ENCODE data around the gene MLLT10.

MLLT10 gene

DNA sequence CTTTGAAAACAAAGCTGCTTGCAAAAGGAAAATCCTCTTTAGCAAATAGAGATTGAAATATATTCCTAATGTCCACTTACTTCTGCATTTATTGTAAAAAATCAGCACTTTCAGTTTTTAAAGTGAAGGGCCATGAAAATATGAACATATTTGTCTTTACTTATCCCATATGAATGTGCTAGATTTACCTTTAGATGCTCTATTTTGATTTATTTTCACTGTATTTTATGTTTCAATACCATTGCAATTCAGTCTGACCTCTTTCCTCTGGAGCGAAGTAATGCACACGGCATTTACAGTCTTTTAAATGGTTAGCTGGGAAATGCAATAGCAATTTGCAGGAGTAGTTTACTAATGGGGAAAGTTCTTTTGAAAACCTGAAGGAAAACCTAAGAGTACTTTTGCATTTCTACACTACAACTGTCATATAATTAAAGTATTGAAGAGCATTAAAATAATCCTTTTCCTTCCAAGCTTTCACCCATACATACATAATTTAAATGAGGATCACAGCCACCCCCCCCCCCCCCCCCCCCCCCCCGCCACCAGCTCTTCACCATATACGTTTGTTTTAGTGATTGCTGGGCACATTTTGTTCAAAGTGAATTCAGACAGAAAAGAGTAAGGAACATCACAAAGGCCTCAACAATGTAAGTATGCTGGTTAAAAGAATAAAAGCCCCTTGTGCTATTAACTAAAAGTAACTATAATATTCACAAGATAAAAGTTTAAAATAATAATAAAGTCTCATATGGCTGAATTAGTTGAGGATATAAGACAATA is 12.1 kb upstream of the MLLT10 start:
- no peaks in the 10 kb centered on the region for H3K9me3 ChIP-seq (ENCODE audit: low read depth, low read length)
- no peak for TF ChIP-seq POLR2AphosphoS5 (IDR thresholded peaks at IDR 0.05; ENCODE audit: borderline replicate concordance, low read depth, low read length)
- no peak for TF ChIP-seq EZH2 (IDR thresholded peaks at IDR 0.05)
- TF ChIP-seq FOXP2 (optimal IDR thresholded peaks at IDR 0.05; ENCODE audit: control extremely low read depth, extremely low read length, insufficient read depth), result no peak
- peak overlapping the region; percentile 53 for H3K9ac ChIP-seq (ENCODE audit: insufficient read length)

DNA sequence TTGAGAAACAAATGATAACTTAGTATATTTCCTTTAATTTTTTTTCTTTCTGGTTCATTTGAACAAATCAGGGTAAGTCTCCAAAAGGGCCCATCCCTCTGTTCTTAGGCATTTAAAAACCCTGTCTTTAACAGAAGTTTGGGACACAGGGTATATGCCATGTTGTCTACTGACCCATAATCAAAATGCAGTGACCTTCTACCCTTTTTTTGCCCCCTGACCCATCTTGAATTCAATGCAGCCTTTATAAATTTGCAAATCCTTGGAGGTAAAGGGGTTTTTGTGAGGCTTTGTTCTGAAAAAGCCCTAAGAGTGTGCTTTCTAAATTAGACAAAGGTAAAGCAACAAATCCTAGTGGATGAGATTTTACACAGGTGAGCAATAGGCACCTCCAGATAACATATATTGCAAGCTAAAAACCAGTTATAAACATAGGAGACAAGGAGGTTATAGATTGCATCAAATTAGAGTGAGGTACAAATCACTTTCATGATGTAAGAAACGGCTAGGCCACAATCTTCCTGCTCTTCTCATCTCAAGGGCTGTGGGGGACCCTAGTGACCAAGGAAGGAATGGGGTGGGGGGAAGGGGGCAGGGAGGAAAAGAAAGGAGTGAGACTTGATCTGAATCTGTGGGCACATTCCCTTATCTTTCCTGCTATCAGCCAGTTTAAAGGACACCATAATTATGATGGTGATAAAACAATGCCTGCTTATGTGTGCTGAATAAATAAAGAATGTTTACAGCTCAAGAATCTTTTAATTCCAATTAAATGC is 11.2 kb upstream of the MLLT10 start:
- DNase-seq (ENCODE audit: low read depth, low spot score), result no peak
- H3K36me3 ChIP-seq (ENCODE audit: insufficient read depth, low read length), result no peaks in the 10 kb centered on the region
- no peaks in the 10 kb centered on the region for H3K9me3 ChIP-seq (ENCODE audit: low read depth, low read length)
- H3K9ac ChIP-seq (ENCODE audit: insufficient read length), result peak overlapping the region; percentile 95
- H3K27ac ChIP-seq, result peak overlapping the region; percentile 99
- H3K4me3 ChIP-seq, result peak overlapping the region; percentile 80; the same call in 1 of the 2 replicates
- TF ChIP-seq FOXP2 (optimal IDR thresholded peaks at IDR 0.05; ENCODE audit: control extremely low read depth, extremely low read length, insufficient read depth) (no peak), EZH2 (IDR thresholded peaks at IDR 0.05) (no peak), POLR2AphosphoS5 (IDR thresholded peaks at IDR 0.05; ENCODE audit: borderline replicate concordance, low read depth, low read length) (no peak)

More for the DNA sequence above, 12.1 kb upstream of the MLLT10 start:
- peak overlapping the region; percentile 91 for H3K27ac ChIP-seq
- H3K36me3 ChIP-seq (ENCODE audit: insufficient read depth, low read length), result no peaks in the 10 kb centered on the region
- peak overlapping the region; percentile 62 for H3K4me3 ChIP-seq
- DNase-seq (ENCODE audit: low read depth, low spot score), result no peak

DNA sequence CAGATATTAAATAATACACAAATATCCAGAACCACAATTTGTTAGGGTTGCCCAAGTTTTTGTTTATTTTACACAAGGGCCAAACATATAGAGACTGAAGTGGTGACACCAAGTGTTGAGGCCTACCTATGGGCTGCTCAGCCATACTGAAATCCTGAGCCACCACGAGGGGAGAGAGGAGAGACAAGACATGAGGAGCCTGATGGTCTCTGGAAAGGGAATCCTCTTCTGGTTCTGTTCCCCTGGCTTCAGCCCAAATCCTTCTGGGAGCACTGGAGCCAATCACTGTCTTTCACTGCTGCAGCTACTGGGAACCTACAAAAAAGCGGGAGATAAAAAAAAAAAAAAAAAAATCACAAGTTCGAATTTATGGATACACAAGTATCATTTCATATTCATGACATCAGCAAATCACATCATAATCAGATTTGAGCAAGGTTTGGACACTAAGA is 10.4 kb upstream of the MLLT10 start:
- Histone ChIP-seq H3K27ac (peak overlapping the region; percentile 99), H3K36me3 (ENCODE audit: insufficient read depth, low read length) (no peaks in the 10 kb centered on the region), H3K9ac (ENCODE audit: insufficient read length) (peak overlapping the region; percentile 95), H3K4me3 (peak overlapping the region; percentile 80), H3K9me3 (ENCODE audit: low read depth, low read length) (no peaks in the 10 kb centered on the region)
- no peak for DNase-seq (ENCODE audit: low read depth, low spot score)
- TF ChIP-seq POLR2AphosphoS5 (IDR thresholded peaks at IDR 0.05; ENCODE audit: borderline replicate concordance, low read depth, low read length), result no peak
- no peak for TF ChIP-seq EZH2 (IDR thresholded peaks at IDR 0.05)
- TF ChIP-seq FOXP2 (optimal IDR thresholded peaks at IDR 0.05; ENCODE audit: control extremely low read depth, extremely low read length, insufficient read depth), result no peak

DNA sequence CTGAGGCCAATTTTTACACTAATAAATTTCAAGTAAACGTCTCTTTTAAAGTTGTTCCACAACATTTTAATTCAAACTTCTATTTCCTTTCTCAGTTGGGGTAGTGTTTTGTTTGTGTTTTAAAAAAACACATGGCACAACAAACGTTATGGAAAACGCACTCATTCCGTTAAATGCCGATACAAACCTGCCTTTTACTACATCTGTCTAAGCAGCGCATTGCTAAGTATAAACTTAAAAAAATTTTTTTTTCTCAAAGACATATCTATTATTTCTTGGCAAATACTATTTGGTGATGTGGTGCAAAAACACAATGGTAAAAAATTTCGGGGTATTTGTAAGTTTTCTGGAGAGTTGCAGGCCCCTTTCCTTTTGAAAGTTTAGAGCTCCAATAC is 9.9 kb upstream of the MLLT10 start:
- H3K27ac ChIP-seq, result peak overlapping the region; percentile 99
- H3K4me3 ChIP-seq, result peak overlapping the region; percentile 80
- H3K9me3 ChIP-seq (ENCODE audit: low read depth, low read length), result no peaks in the 10 kb centered on the region
- TF ChIP-seq POLR2AphosphoS5 (IDR thresholded peaks at IDR 0.05; ENCODE audit: borderline replicate concordance, low read depth, low read length) (no peak), EZH2 (IDR thresholded peaks at IDR 0.05) (no peak), FOXP2 (optimal IDR thresholded peaks at IDR 0.05; ENCODE audit: control extremely low read depth, extremely low read length, insufficient read depth) (no peak)
- H3K9ac ChIP-seq (ENCODE audit: insufficient read length), result peak overlapping the region; percentile 95
- no peaks in the 10 kb centered on the region for H3K36me3 ChIP-seq (ENCODE audit: insufficient read depth, low read length)
- DNase-seq (ENCODE audit: low read depth, low spot score), result no peak

DNA sequence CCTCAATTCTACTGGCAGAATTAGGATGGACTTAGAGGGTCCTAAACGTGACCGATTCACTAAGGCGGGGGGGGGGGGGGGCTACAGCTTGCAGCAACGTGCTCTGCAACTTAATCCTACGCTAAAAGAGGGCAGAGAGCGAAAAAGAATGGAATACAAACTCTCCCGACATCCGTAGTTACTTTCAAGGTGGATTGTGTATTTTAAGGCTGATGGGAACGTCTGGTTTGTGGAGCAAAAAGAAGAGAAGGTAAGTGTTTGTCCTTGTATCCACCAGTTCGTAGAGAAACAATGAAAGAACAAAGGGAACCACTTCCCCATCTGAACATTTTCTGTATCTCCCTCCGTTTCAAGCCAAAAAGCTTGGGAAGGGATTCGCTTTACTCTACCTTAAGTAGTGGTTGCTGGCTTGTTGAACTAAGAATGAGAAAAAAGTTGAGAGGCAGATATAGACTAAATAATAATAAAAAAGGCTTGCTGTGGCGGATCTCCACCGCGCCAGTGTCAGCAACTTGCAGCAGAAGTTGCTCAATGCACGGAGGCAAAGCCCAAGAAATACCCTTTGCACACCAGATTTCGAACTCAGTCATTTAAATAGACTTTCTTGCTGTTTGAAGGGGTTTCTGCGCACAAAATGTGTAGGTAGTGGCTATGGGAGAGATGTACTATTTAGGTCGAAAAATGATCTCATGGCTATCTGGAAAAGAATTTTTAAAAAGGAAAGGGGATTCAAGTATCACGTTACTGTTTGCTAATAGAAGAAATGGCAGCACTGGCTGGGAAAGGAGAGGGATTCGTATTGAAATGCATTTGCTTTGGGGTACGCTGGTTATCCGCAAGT is 9.3 kb upstream of the MLLT10 start:
- Histone ChIP-seq H3K9ac (ENCODE audit: insufficient read length) (peak overlapping the region; percentile 95), H3K27ac (peak overlapping the region; percentile 99), H3K36me3 (ENCODE audit: insufficient read depth, low read length) (no peaks in the 10 kb centered on the region), H3K4me3 (peak overlapping the region; percentile 80), H3K9me3 (ENCODE audit: low read depth, low read length) (no peaks in the 10 kb centered on the region)
- TF ChIP-seq EZH2 (IDR thresholded peaks at IDR 0.05), result no peak
- no peak for TF ChIP-seq POLR2AphosphoS5 (IDR thresholded peaks at IDR 0.05; ENCODE audit: borderline replicate concordance, low read depth, low read length)
- TF ChIP-seq FOXP2 (optimal IDR thresholded peaks at IDR 0.05; ENCODE audit: control extremely low read depth, extremely low read length, insufficient read depth), result no peak
- DNase-seq (ENCODE audit: low read depth, low spot score), result no peak

DNA sequence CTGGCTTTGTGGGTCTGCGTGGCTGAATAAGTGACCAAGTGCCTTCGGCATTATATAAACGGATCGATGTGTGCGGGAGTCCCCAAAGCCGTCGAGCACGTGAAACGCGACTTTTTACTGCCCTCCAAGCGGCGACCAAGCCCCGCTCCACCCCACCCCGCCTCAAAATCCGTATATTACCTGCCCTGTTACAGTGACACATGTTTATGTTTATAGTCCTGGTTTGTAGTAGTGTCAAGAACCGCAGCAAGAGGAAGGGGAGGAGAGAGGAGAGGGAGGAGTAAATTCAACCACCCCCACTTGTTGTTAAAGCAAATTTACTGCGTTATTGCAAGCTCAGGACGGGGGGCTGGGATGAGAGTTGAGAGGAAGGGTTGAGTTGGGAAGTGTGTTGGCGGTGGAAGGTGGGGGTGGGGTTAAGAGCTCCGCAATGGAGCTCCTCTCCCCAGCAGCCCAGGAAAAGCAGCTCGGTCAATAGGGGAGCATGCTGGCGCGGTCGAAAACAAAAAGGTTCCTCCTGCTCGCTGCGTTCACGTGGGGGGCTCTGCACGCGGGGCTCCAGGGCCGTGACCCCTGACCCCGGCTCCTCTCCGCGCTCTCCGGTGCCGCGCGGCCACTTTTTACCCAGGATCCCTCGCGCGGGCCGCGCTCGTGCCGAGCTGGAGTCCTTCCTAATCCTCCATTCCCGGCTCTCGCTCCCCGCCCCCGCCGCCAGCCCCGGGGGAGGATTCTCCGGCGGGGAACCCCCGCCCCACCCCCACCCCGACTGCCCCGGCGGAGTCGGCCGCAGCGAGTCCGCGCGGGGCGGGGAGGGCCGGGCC is 8.5 kb upstream of the MLLT10 start, which contains the start of gene SKIDA1:
TSS of gene SKIDA1 (minus strand) at position 316 of the 821 bp plus-strand sequence. CDS start 7,860 bp downstream, outside the sequence.
- DNase-seq (ENCODE audit: low read depth, low spot score), result peak; percentile 76
- Histone ChIP-seq H3K9ac (ENCODE audit: insufficient read length) (peak within 1 kb of the TSS; percentile 95), H3K27ac (peak within 1 kb of the TSS; percentile 99), H3K4me3 (peak within 1 kb of the TSS; percentile 80), H3K36me3 (ENCODE audit: insufficient read depth, low read length) (no peaks in the 10 kb centered on the region), H3K9me3 (ENCODE audit: low read depth, low read length) (no peaks in the 10 kb centered on the region)
- peak; percentile 90 for TF ChIP-seq FOXP2 (optimal IDR thresholded peaks at IDR 0.05; ENCODE audit: control extremely low read depth, extremely low read length, insufficient read depth)
- TF ChIP-seq EZH2 (IDR thresholded peaks at IDR 0.05), result no peak
- TF ChIP-seq POLR2AphosphoS5 (IDR thresholded peaks at IDR 0.05; ENCODE audit: borderline replicate concordance, low read depth, low read length), result peak; percentile 73

DNA sequence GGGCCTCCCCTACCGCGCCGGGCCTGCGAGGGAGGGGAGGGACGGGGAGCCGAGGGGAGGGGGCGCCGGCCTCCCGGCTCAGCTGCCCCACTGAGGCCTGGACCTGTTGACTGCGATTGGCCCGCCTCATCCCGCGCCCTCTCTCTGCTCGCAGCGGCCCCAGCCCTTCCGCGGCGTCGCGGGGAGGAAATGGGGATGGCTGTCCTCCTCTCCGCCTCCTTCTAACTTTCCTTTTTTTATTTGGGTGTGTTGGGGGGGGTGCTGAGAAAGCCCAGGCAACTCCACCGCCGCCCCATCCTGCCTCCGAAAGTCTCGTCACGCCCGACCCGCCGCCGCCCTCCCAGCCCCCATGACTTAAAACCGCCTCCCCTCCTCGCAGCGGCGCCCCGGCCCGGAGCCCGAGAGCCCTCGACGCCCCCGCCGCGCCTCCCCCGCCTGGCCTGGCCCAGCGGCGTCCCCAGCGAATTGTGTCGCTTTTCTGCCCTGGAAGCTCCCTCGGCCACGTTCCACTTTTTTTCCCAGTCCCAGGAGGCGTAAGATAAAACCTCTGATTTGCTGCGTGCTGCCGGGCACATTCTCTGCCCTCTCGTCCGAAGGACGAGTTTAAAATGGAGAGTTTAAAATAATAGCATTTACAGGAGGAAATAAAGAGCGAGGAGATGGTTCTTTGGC is 7.7 kb upstream of the MLLT10 start:
- no peaks in the 10 kb centered on the region for H3K9me3 ChIP-seq (ENCODE audit: low read depth, low read length)
- TF ChIP-seq EZH2 (IDR thresholded peaks at IDR 0.05) (no peak), POLR2AphosphoS5 (IDR thresholded peaks at IDR 0.05; ENCODE audit: borderline replicate concordance, low read depth, low read length) (no peak; the same call in 1 of the 2 replicates), FOXP2 (optimal IDR thresholded peaks at IDR 0.05; ENCODE audit: control extremely low read depth, extremely low read length, insufficient read depth) (no peak)
- H3K4me3 ChIP-seq, result peak overlapping the region; percentile 80
- H3K27ac ChIP-seq, result peak overlapping the region; percentile 99
- H3K36me3 ChIP-seq (ENCODE audit: insufficient read depth, low read length), result no peaks in the 10 kb centered on the region
- H3K9ac ChIP-seq (ENCODE audit: insufficient read length), result peak overlapping the region; percentile 95
- DNase-seq (ENCODE audit: low read depth, low spot score), result no peak
